Vagina (tissue), 2 donors: ENCODE measurements around the gene CCDC158.

Experiments used
- POLR2A ChIP-seq, 2 donors: fragments of 450-650 bp; IDR thresholded peaks; one replicate each; pipeline ENCODE4 v1.6.1; 2017; ENCODE audit warnings: antibody characterized with exemption in 2 of 2, mild to moderate bottlenecking in 2 of 2, moderate library complexity in 2 of 2
- POLR2AphosphoS5 ChIP-seq, 2 donors: sonication (generic); formaldehyde crosslinking; IDR thresholded peaks; one replicate each; pipeline ENCODE4 v1.9.0; 2017; ENCODE audit warnings: antibody characterized with exemption in 2 of 2, mild to moderate bottlenecking in 2 of 2, low read depth in 1 of 2; ENCODE audit not compliant: insufficient read depth in 1 of 2
- TF ChIP-seq, protein P1 (sequence below), 3 experiments: fragments of 450-650 bp in 2 of 3; fragments of 200-600 bp in 1 of 3; sonication (generic) in 1 of 3; IDR thresholded peaks; one replicate each; pipeline ENCODE4 v1.5.1; 2017 to 2019; ENCODE audit warnings: antibody characterized with exemption in 3 of 3, mild to moderate bottlenecking in 2 of 3, moderate library complexity in 2 of 3

DNA sequence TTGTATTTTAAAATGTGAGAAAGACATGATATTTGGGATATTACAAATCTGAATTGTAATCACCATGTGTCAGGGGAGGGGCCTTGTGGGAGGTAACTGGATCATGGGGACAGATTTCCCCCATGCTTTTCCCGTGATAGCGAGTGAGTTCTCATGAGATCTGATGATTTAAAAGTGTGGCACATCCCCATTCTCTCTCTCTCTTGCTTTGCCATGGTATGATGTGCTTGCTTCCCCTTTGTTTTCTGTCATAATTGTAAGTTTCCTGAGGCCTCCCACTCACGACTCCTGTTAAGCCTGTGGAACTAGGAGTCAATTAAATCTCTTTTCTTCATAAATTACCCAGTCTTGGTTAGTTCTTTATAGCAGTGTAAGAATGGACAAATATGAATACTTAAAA, 39.0 kb downstream of the CCDC158 start:
- TF ChIP-seq POLR2A (IDR thresholded peaks at IDR 0.05) = no peak
- TF ChIP-seq, protein P1, sequence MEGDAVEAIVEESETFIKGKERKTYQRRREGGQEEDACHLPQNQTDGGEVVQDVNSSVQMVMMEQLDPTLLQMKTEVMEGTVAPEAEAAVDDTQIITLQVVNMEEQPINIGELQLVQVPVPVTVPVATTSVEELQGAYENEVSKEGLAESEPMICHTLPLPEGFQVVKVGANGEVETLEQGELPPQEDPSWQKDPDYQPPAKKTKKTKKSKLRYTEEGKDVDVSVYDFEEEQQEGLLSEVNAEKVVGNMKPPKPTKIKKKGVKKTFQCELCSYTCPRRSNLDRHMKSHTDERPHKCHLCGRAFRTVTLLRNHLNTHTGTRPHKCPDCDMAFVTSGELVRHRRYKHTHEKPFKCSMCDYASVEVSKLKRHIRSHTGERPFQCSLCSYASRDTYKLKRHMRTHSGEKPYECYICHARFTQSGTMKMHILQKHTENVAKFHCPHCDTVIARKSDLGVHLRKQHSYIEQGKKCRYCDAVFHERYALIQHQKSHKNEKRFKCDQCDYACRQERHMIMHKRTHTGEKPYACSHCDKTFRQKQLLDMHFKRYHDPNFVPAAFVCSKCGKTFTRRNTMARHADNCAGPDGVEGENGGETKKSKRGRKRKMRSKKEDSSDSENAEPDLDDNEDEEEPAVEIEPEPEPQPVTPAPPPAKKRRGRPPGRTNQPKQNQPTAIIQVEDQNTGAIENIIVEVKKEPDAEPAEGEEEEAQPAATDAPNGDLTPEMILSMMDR (IDR thresholded peaks at IDR 0.05) = no peak
- no peak for TF ChIP-seq POLR2AphosphoS5 (IDR thresholded peaks at IDR 0.05; ENCODE audit: insufficient read depth in 1 of 2, low read depth in 1 of 2)
